ENCODE results near the gene GORASP2.

GORASP2 gene

DNA sequence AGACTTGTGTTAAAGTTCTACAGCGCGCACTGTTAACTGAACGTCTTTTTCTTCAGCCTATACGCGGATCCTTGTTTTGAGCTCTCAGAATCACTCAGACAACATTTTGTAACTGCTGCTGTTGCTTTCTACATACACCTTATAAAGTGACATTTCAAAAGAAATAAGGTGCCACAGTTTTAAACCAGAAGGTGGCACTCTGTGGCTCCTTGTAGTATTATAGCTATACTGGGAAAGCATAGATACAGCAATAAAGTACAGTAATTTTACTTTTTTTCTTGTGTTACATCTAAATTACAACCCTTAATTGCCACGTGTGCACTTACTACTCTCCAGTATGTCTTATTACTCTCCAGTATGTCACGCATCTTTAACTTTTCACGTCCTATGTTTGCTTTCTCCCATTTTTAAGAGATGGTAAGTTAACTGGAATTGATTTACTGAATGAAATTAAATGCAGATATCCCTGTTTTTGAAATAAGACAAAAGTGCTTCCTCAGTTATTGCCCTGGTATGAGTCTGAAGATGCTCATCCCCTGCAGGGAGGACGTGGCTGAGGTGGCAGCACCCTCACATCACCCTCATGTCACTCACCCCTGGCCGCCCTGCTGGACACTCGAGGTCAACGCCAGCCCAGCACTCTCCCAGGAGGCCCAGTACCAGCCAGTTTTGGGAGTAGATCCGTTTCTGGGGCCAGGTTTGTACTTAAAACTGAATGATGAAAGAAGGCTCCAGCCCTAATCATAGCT lies 37.8 kb downstream of the GORASP2 start:
- no peak for DNase-seq (ENCODE audit: low read depth in 2 of 2)

DNA sequence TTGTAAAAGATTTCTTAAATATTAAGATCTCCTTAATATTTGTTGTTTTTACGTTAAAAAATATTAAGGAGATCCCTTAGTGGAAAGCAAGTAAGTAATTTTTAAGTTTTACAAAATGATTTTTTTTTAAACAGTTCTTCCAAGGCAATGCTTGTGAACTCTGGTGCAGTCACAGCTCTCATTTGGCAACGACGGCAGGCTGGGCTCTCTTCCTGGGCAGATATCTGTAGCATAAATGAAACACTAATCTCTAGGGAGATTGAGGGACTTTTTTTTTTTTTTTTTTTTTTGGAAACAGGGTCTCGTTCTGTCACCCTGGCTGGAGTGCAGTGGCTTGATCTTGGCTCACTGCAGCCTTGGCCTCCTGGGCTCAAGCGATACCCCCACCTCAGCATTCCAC lies 38.5 kb downstream of the GORASP2 start:
- DNase-seq (ENCODE audit: low read depth in 2 of 2) = no peak

- no peak for DNase-seq (ENCODE audit: low read depth in 2 of 2)
These were observed 39.4 kb downstream of the GORASP2 start for GRCh38 chr2:170968205-170969003.

DNA sequence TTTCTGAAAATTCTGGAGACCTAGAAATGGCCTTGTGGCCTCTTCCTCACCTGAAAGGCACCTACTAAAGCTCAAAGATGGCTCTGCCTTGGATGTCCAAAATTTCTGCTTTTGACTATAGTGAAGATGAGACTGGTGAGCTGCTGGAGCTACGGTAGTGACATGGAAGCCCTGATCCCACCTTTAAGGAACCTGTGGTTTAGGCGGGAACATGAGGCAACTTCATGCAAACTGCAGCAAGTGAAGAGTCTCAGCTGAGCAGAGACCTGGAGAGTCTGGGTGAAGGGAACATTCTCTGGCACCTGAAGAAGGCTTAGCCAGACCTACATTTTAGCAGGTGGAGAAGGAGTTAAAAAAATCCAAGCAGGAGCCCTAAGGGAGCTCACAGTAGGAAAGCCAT lies 40.0 kb downstream of the GORASP2 start:
- no peak for DNase-seq (ENCODE audit: low read depth in 2 of 2)

DNA sequence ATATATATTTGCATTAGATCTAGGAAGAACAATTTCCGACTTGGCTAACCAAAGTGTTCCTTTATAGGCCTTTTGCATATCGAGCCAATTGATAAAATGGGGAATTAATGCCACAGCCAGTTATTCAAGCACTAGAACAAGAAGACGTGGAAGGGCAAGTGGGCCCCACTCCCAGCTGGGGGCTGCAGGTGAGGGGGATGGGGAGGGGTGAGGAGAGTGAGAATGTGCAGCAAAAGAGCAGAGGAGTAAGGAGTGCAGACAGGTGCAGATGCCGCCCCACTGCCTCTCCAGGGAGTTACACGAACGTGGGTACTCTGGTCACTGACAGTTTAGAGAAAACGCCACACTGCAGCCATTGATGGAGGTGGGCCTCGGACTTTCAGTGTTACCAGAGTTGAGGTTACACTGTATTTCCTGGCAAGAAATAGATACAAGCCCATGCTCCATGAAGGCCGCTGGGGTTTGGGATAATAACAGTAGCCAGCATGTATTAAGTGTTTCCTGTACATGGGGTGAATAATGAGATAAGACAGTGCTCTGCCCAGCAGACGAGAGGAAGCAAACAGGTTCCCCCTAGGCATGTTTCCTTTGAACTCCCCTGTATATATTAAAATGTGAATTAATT lies 40.9 kb downstream of the GORASP2 start:
- no peak for DNase-seq (ENCODE audit: low read depth in 2 of 2)

GRCh38 chr2:170971071-170971470 lies 42.0 kb downstream of the GORASP2 start:
- DNase-seq (ENCODE audit: low read depth in 2 of 2) = no peak

GRCh38 chr2:170972296-170973224 lies 43.5 kb downstream of the GORASP2 start:
- DNase-seq (ENCODE audit: low read depth in 2 of 2) = no peak

DNA sequence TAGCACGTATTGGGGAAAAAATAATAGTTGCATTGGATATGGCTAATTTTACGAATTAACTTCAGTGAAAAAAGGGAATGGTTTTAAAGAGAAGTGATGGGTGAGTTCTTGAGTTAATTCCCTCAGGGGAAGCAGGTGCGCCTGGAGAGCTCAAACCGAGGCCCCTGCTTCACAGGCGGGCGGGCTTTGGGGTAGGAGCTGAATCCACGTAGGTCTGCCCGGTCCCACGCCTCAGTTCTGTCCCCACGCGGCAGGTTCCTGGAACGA lies 44.1 kb downstream of the GORASP2 start:
- DNase-seq (ENCODE audit: low read depth in 2 of 2) = no peak

DNA sequence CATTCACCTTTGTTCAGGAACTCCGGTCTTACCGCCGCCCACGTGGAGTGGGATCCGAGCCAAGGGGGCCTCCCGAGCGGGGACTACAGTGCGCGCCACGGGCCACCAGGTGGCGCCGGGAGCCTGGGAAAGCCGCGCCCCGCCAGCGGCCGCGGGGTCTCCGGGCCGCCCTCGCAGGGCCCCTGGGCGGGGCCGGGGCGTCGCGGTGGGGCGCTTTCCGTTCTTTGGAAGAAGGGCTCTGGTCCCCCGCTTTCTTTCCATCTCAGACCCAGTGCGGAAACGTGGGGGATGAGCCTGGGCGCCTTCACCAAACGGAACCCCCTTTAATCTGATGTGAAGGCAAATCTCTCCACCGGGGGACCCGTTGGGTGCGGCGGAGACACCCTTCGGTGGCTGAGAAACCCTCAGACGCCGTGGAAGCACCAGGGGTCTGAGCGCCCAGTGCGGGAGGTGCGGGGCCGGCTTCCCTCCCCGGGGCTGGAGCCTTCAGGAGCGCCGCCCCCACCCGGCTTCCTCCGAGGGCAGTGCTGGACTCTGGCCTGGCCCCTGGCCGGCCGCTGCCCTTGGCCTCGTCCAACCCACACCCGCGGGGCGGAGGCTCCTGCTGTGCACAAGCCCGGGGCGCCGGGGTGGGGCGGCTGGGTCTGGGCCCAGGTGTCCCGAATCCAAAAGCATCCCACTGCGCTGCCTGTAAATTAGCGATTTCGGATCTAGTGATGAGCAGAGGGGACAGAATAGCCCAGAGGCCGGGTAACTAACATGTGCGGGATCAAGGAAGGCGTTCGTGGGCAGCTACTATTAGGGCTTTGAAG lies 44.6 kb downstream of the GORASP2 start:
- DNase-seq (ENCODE audit: low read depth in 2 of 2) = peak; percentile 87 to 88

GRCh38 chr2:170974304-170974993 lies 45.4 kb downstream of the GORASP2 start:
- no peak for DNase-seq (ENCODE audit: low read depth in 2 of 2)

DNA sequence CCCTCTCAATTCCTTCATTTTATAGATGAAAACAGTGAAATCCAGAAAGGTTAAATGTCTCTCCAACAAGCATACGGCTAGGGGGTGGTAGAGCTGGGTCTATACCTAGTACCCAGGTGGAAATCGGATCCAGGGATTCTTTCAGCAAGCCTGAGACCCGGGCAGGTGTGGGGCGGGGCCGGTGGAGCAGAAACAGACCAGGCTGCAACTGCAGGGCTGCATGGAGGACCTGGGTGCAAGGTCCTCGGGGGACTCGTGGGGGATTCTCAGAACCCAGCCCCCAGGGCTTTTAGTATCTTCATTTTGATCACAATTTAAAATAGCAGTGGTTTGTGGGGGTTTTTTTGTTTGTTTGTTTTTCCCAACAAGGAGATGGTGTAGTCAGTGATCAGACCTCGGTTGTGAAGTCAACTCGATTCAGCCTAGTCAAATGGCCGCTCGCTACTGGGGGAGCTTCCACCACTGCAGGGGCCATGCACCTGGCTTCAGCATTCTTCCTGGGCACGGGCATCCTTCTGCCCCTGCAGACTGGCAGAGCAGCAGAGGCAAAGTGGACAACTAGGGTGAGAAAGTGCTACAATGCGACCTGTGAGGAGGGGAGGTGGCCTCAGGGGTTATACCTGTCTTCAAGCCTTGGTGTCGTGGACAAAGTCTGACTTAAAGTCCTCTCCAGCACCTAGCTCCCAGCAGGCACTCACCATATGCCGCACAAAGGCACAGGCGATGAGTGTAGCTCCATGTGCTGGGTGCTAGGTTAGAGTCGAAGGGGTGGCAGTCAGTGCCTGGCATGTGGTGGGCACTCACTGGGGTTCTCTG lies 46.3 kb downstream of the GORASP2 start:
- DNase-seq (ENCODE audit: low read depth in 2 of 2) = no peak

- no peak for DNase-seq (ENCODE audit: low read depth in 2 of 2)
These were observed 46.9 kb downstream of the GORASP2 start for GRCh38 chr2:170975943-170976270.

DNA sequence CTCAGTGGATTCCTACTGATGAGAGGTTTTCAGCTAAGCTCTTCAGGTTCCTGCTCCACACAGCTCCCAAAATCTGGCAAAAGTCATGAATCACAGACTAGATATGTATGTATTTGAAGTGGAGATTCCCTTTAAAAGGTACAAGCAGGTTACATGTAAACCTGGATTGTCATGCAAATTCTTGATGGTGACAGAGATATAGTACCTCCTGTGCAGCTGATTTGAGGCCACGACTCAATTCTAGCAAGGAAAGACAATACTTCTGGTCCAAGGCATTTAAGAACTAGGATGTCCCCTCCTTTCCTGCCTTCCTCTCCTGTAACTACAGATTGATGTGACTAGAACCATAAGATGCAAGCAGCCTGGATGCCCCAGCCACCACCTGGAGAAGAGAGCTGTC lies 55.0 kb downstream of the GORASP2 start:
- no peak for DNase-seq (ENCODE audit: low read depth in 2 of 2)

GRCh38 chr2:170985407-170985806 lies 56.4 kb downstream of the GORASP2 start:
- no peak for DNase-seq (ENCODE audit: low read depth in 2 of 2)

- DNase-seq (ENCODE audit: low read depth in 2 of 2) = no peak
These were observed 57.7 kb downstream of the GORASP2 start for GRCh38 chr2:170986566-170987258.

DNA sequence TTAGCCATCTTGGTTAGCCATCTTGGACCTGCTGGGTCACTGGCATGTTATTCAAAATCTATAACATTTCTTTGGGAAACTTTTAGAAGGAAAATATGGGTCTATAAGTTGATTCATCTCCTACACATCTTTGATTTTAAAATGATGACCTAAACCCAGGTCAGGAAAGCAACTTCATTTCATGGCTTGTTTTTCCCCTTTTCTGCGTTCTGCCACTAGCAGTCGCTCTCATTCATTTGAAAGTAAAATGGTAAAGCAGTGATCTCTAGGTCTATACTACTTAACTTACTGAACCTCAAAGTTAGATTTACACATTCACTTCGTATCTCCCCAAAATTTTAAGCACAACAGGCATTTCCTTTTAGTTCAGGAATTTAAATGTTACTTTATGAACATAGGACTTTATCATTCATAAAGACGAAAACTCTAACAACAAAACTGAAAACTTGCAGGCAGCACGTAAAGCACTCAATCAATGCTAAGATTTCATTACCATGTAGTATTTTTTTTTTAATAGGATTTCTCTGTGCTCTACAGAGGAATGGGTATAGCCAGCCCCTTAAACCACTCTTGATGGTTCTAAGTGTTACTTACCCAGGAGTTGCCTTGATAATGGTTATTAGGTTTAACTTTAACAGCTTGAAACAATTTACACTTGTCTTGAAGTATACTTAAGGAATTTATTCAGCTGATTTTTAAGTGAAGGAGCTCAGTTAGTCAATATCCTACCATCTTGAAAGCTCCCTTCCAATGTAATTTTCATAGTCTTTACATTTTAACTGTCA lies 62.5 kb downstream of the GORASP2 start:
- DNase-seq (ENCODE audit: low read depth in 2 of 2) = no peak

- DNase-seq (ENCODE audit: low read depth in 2 of 2) = no peak
These were observed 67.3 kb downstream of the GORASP2 start for GRCh38 chr2:170996316-170996715.

DNA sequence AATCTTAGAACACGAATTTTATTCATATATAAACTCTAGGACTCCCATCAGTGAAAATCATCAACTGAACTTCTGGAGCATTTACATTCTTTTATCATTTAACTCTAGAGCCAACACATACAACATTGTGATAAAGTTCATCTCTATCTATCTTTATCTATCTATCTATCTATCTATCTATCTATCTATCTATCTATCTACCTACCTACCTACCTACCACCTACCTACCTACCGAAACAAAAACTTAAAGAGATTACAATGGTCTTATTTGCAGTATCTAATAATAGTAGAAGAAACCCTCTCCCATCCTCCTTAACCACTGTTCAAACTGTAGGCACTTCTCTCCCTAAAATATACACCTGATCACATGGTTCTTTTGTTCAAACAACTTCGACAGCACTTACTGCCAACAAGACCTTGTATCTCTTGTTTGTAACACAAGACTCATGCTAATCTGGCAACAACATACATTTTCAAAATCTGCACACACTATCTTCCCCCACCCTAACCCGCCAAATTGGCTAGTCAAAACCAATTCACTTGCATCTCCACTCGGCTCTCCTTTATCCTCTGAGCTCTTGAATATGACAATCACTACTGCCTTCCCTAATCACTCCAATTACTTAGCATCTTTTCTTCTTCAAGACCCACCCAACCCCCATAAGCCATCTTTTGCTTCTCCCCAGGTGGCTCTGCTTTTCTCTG lies 69.0 kb downstream of the GORASP2 start:
- DNase-seq (ENCODE audit: low read depth in 2 of 2) = no peak
